ENCODE measurements around the gene SEMA4A.

DNA sequence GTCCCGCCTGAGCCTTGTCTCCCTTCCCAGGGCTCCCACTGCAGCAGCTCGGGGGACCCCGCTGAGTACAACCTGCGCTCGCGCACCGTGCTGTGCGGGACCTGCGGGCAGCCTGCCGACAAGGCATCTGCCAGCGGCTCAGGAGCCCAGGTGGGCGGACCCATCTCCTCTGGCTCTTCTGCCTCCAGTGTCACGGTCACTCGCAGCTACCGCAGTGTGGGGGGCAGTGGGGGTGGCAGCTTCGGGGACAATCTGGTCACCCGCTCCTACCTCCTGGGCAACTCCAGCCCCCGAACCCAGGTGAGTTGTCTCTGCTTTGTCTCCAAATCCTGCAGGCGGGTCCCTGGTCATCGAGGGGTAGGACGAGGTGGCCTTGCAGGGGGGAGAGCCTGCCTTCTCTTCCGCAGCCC, 14.9 kb upstream of the SEMA4A start:
- TF ChIP-seq CTCF (IDR thresholded peaks at IDR 0.05), result no peak
- TF ChIP-seq POLR2AphosphoS5 (IDR thresholded peaks at IDR 0.05), result peak in 1 of 2 donors; percentile 4
- no peak for TF ChIP-seq POLR2A (IDR thresholded peaks at IDR 0.05; ENCODE audit: low read depth)
- no peak for TF ChIP-seq EP300 (IDR thresholded peaks at IDR 0.05)
